ENCODE data around the gene UBE4B.

DNA sequence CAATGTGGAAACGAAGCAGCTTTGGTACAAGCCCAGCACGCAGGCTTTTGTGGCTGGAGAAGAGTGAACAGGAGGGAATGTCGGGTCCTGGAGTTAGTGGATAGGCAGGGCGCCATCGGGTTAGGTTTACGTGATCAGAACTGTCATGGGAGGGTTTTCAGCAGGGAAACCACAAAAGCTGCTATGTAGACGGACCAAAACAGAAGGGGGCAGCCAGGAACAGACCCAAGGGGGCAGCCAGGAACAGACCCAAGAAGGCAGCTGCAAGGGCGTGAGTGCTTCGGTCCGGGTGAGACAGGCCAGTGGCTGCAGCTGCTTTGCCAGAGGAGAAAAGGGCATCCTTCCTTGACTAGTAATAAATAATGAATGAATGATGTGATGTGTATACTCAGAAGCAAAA lies 100.1 kb downstream of the UBE4B start:
- TF ChIP-seq, protein P1, sequence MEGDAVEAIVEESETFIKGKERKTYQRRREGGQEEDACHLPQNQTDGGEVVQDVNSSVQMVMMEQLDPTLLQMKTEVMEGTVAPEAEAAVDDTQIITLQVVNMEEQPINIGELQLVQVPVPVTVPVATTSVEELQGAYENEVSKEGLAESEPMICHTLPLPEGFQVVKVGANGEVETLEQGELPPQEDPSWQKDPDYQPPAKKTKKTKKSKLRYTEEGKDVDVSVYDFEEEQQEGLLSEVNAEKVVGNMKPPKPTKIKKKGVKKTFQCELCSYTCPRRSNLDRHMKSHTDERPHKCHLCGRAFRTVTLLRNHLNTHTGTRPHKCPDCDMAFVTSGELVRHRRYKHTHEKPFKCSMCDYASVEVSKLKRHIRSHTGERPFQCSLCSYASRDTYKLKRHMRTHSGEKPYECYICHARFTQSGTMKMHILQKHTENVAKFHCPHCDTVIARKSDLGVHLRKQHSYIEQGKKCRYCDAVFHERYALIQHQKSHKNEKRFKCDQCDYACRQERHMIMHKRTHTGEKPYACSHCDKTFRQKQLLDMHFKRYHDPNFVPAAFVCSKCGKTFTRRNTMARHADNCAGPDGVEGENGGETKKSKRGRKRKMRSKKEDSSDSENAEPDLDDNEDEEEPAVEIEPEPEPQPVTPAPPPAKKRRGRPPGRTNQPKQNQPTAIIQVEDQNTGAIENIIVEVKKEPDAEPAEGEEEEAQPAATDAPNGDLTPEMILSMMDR (IDR thresholded peaks at IDR 0.05): no peak
- TF ChIP-seq EZH2phosphoT487 (IDR thresholded peaks at IDR 0.05) (no peak), EZH2 (IDR thresholded peaks at IDR 0.05) (no peak)
